HG03469 (cell line): ENCODE results near the gene RRP15.

ENCODE experiments used
- ATAC-seq: cut with Tn5 transposase; IDR thresholded peaks from one replicate; pipeline ENCODE4 v1.9.1; 2021; ENCODE audit warnings: mild to moderate bottlenecking, moderate library complexity, moderate number of reproducible peaks; ENCODE audit not compliant: unreplicated experiment

RRP15 gene

DNA sequence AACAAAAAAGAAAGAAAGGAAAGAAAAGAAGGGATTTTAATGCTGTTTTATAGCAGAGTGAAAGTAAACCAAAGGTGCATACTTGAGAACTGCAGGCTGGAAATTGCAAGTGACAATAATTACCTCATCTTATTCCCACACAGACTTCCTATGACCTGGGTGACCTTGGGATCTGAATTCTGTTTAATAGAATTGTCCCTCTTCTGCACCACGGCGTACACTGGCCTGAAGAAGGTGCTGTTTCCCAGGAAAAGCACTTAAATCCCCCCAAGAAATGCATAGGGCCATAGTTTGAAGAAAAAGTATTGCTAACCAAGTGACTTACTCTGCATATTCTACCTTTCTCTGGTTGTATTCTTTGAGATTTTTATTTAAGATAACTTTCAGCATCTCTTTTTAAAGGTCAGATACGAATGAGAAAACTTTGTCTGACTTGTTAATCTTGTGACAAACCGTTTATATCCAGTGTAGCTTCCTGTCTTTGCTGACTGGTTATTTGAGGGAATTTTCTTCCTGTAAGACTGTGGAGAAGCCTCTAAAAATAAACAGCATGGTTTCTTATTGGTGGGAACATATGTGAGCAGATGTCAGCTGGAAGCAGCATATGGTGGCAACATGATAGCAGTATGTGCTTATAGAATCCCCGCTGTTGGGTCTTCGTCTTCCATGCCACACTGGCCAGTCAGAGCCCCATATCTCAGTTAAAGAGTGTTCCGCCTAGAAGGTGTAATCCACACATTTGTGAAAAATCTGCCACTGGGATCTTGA, 76.4 kb downstream of the RRP15 start:
- no peak for ATAC-seq

DNA sequence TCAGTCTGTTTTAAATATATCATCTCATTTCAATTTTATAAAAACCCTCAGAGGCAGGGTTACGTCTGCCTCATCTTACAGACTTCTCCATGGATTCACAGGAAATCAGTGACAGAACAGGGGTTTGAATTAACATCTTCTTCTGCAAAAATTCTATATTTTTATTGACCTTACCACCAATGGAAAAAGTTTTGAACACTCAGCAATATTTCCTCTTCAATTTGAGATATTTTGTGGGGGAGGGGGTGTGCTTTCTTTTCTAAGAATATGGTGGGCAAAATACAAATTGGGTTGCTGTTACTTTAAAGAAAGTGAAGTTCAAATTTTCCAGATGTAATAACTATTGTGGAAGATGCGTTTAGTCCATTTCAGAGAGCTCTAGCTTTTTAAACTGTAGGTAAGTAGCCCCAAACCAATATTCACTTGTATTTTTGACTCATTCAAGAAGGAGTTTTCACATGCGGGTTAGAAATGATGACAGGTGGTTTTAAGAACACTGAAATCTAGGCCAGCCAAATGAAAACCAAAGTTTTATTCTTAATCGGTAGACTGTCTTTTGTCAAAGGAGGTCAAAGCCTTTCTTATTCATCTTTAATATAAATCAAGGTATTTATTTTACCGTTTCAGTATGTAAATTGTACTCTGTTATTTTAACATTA, 77.5 kb downstream of the RRP15 start:
- ATAC-seq: no peak

DNA sequence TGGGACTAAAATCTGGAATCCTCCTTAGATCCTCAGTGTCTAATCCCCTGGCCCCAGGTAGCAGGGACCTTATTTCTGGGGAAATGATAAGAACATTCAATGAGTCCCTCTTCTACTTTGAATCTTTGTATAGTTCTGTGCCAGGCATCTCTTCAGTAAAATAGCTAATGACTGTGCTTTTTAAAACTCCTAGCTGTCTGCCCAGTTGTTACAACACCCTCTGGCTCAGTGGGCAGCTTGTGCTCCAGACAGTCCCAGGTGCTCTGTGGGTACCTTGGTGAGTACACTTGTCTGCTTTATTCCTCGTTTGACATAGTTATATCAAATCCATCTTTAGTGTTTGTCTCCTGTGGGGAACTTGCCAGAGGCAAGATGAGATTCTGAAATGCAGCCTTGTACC, 78.0 kb downstream of the RRP15 start:
- no peak for ATAC-seq

DNA sequence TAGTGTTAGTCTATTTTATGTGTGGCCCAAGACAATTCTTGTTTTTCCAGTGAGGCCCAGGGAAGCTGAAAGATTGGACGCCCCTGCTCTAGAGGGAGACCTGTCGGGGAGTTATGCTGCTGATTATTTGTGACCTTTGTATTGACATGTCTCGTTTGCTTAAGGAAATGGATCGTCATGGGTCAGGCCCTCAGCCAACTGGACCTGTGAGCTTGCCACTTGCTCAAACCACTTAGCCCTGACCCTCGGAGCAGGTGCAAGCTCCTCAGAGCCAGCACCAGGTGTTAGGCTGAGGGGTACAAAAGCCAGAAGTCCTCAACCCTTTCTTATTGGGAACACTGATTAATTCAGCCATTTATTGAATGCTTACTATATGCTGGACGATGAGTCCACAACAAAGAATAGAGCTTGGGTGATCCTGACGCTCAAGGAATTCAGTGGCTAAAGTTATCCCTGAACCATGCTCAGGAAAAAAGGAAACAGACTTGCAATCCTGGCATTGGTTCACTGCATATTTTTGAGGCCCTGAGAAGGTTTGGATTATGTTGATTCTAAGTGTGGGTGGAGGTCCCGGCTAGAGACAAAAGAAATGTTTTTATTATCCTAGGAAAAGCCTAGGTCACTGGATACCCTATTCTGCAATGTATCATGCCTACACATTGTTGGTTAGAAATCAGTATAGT, 79.1 kb downstream of the RRP15 start:
- no peak for ATAC-seq

DNA sequence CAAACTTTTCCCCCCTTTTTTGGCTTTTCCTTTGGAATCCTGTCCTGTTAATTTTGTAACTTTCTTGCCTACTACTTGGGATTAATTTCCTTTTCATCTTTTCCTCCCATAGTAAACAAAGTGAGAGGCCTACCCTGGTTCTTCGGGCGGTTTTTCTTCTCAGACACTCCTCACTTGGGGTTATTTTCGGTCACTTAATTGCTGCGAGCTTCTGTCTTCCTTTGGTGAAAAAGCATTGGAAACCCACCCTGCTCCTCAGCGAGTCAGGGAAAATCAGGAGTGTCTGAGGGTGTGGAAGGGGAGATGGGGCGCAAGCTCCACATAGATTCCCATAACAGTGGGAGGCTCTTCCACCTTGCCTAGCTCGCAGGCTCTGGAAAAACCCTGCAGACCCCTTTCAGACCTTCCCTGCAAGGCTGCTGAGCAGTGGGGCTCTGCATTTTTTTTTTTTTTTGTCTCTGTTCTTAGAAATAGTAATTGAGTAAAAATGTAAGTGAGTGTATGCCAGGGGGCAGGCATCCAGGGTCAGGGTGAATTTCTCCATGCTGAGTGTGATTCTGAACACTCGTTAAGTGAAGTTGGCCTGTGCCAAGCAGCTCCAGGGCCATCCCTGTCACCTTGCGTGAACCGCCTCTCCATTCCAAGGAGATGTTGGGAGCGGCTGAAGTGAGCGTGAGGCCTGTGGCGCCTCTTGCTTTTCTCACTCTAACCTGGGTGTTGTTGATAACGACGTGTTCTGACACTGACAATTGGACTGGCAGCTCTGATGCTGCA, 80.3 kb downstream of the RRP15 start:
- ATAC-seq: no peak

DNA sequence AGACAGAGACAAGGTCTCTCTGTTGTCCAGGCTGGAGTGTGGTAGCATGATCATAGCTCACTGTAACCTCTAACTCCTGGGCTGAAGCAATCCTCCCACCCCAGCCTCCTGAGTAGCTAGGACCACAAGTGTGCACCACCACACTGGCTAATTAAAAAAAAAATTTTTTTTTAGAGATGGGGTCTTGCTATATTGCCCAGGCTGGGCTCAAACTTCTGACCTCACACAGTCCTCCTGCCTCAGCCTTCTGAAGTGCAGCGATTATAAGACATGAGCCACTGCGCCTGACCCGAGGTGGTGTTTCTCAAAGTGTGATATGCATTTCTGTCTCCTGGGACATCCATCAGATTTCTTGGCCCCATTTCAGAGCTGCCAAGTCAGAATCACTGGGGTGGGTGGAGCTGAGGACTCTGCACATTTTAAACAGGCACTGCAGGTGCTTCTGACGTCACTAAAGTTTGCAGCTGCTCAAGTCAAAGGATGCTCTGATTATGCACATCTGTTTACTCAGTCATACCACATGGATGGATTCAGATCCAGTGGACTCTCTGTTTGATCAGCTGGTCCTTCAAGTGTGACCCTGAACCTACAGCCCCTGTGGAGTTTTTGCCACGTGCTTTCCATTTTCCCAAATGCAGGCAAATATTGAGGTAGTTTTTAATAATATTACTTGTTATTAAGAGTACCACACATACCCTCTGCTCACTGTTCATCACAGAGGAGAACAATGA, 81.4 kb downstream of the RRP15 start:
- no peak for ATAC-seq

DNA sequence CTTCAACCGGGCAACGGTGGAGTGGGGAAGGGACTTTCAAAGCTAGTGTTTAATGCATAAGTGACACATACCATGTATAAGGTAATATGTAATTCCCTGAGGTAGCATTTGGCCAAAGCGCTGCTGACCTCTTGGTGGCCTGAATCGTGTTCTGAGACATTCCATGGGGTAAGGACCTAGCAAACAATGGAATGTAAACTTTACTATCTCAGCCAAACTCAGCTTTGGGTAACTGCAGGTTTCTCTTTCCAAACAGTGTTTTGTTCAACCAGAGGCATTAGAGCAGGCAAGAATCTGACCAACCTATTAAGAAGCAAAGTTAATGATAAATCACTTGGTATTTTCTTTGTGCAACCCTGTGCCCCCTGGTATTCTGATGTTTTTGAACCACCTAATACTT, 82.0 kb downstream of the RRP15 start:
- no peak for ATAC-seq

DNA sequence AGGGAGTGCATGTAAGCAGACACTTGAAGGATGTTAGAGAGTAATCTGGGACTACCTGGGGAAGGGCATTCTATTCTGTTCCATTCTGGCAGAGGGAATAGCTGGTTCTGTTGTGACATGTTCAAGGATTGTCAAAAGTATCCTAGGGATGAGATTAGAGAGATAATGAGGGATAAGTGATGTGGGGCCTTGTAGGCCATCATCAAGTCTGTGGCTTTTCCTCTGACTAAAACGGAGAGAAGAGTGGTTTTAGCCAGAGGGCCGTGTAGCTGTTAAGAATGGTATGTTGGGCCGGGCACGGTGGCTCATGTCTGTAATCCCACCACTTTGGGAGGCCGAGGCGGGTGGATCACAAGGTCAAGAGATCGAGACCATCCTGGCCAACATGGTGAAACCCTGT, 83.6 kb downstream of the RRP15 start:
- no peak for ATAC-seq

DNA sequence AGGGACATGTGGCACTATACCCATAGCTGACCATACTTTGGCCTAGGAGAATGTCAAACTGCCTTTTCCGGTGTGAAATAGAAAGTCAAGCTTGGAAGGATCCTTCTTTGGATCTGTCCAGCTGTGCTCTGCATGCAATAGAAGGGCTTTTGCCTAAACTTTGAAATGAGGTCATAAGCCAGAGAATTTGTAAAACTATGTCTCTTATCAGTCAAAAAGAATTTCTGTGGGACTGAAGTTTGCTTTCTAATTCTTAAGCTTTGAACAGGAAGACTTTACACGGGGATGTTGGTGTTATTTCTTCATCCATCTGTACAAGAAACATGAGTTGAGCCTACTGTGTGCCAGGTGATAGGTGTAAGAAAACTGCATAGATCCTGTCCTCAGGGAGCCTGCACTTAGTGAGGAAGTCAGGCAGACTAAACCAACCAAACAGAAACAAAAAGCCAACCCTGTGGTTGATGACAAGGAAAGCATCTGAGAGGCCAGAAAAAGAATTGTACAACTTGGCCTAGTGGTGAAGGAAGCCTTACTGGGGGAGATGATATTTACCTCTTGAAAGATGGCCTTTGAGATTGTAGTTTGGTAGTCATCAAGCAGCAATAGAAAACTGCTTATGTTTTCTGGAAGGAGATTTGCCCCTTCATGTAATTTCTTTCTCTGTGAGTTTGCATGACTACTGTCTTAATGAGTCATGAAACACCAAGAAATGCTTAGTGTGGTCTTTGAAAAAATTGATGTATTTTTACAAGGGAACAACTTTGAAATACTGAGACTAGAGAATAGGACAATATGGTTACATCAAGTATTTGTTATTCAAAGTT, 84.8 kb downstream of the RRP15 start:
- ATAC-seq: no peak

DNA sequence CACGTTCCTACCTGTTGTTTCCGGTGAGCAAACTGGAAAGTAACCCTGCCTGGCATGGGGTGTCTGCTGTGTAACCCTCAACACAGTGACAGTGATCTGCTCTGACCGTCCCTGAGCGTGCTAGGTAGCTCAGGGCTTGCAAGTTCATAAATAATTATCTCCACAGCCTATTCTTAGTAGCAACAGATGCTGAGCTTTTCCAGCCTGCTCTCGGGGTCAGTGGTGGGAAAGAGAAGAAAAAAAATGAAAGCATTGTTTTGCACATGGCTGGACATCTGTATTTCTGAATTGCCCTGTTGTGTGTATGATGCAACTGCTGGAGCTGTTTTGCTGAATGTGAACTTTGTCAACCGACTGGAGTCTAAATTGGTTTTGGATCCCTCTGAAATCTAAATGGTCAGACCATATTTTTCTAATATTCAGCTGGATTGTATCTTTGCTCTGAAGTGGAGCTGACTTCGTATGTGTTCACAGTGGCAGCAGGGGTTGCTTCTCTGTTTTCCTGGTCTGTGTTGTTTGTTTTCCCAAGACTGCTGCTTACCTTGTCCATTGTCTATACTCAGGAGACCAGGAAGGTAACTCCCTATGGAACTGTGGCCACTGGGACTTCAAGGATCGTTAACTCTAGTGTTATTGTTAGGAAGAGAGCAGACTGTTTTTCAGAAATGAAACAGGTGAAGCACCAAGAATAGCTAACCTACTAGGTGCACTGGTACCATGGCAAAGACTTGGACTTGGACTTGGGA, 87.0 kb downstream of the RRP15 start:
- ATAC-seq: no peak

DNA sequence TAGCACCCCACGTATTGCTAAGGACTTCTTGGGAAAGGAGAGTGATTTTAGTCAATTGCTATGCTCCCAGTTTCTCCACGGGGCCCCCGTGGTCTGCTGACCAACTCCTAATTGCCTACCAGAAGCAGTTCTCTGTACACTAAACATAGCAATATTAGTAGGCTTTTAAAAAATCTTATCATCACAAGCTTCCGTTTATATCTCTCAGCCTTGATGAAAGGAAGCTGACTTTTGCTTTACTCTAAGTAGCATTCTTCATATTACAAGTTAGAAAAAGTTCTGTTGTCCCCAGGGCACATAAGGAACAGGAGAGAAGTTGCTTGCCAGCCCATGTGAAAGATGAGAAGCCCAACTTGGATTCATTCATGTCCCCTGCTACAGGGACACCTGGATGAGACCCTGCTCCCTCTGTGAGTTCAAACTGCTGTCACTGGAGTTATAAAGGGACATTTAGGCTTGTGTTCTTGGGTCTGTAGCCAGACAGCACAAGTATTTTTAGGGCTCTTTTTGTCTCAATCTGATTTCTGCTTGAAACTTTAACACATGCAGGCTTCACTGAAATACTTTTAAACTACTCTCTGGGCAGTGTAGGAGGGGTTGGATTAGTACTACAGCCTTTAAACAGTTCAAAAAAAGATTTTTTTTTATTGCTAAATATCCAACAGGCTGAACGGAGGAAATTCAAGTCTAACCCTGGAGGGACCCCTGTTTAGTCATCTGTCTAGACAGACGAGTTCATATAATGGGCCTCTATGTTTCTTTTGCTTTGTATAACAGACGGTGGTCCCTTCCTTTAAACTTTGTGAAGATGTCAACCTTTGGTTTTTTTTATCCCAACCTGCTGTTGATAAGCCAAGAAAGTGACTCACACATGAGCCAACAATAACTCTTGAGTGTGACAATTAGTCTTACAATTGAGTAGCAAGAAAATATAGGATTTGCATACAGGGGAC, 89.6 kb downstream of the RRP15 start:
- no peak for ATAC-seq

DNA sequence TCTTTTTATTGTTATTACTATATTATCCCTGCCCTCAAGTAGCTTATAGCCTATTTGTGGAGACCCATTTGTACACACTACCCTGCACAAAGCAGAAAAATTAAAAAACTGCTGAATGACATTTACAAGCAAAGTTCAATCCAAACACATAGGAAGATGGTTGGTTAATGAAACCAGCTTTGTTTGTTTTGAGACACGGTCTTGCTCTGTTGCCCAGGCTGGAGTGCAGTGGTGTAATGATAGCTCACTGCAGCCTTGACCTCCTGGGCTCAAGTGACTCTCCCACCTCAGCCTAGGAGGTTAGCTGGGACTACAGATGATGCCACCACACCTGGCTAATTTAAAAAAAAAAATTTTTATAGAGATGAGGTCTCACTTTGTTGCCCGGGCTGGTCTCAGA, 91.6 kb downstream of the RRP15 start:
- no peak for ATAC-seq

DNA sequence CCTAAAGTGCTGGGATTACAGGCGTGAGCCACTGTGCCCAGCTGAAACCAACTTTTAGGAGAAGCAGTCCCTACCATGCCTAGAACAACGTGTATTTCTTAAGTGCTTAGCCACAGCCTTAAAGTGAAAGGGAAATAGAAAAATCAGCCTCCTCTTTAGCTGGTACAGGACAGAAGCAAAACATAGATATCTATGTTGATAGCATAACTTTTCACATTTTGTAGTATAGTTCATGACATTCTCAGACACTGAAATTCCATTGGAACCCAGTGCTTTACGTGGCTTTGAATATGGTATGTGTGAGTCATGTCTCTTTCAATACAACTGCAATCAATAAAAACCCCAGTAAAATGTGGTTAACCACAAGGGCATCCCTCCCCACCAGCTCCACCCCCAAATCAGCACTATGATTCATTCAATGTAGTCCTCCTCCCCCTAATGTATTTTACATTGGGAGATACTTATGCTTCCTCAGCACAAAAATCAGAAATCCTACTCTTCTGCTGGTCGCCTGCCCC, 92.1 kb downstream of the RRP15 start:
- ATAC-seq: peak; percentile 88

DNA sequence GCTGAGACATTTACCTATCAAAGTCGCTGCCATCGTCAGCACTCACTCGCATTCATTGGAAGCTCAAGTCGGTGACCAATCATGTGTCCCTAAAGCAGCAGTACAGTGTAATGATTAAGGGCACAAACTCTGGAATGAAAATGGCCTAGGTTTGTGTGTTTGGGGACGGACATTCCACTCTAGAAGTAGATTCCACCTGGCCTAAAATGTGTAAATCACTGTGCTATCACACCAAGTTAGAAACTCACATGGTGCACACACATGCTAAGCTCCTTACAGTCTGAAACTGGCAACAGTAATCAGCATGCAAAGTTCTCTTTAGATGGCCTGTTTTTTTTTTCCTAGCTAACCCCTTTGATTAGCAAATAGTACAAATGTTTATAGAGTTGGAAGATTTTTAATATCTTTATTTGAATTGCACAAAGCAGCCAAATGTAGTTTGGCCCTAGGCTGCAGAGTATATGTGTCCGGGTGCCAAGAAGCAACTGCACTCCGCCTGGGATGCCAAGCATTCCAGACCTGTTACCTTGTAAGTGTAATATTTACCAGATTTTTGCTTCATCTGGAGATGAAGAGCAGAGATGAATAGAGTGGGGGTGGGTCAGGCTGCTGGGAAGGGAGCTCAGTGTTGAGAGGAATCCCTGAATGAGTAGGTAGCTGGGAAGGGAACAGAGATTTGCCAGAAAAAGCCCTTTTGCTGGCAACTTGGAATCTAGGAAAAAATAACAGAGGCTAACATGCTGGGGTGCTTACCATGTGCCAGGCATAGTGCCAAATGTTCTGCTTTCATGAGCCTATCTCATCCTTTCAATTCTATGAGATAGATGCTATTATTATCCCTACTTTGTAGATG, 95.3 kb downstream of the RRP15 start:
- no peak for ATAC-seq

DNA sequence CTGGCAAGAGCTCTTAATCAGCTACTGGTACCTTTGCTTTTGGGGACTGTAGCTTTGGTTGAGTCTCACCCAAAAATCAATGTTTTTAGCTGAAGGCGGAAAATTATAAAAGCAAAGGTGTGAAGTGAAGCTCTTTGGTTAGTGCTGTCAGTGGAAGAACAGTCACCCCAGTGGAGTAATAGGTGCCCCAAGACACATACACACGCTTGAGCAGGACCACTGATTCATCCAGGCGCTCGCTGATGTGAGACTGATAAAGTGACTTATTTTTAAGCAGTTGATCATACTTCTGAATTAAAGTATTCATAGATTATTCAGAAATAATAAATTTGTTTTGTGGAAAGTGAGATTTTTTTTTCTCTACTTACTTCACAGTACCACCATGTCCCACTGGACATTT, 97.2 kb downstream of the RRP15 start:
- no peak for ATAC-seq

DNA sequence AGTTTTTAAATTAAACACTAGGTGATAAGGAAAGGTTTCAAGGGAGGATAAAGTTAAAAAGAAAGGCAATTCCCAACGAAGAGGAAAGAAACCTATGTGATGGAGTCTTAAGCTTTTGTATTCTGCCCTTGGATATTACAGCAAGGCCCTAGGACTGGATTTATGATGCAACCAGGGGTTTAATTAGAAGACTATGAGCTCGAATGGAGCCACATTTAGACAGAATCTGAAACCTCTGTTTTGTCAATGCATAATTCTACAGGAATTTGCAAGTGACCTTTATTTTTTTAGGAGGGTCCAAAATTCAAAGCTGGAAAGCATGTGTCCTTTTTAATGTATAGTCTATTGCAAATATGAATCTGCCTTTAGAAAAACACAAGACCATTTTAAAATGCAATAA, 98.0 kb downstream of the RRP15 start:
- no peak for ATAC-seq

DNA sequence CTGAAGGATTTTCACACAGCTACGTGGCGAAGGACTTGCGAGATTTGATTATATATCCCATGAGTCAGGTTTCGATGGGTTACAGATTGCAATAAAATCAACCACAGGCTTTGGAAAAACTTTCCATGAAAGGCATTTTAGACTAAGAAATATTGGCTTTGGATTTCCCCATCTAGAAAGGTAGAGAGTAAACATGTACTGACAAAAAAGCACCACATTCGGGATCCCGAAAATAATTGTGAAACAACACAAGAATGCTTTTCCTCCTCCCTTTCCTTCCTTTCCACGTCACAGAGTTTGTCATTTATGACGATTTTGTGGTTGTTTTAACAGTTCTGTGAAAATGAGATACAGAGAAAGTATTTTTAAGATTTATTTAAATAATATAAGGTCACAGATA, 98.6 kb downstream of the RRP15 start:
- no peak for ATAC-seq
